UCSD-AML1 (cell line): ENCODE measurements around the gene ZNF236.

ENCODE experiments used
- DNase-seq: peaks from one replicate; lab custom pipeline; 2025; ENCODE audit not compliant: unreplicated experiment; lab: John Stamatoyannopoulos, UW

Gene ZNF236

DNA sequence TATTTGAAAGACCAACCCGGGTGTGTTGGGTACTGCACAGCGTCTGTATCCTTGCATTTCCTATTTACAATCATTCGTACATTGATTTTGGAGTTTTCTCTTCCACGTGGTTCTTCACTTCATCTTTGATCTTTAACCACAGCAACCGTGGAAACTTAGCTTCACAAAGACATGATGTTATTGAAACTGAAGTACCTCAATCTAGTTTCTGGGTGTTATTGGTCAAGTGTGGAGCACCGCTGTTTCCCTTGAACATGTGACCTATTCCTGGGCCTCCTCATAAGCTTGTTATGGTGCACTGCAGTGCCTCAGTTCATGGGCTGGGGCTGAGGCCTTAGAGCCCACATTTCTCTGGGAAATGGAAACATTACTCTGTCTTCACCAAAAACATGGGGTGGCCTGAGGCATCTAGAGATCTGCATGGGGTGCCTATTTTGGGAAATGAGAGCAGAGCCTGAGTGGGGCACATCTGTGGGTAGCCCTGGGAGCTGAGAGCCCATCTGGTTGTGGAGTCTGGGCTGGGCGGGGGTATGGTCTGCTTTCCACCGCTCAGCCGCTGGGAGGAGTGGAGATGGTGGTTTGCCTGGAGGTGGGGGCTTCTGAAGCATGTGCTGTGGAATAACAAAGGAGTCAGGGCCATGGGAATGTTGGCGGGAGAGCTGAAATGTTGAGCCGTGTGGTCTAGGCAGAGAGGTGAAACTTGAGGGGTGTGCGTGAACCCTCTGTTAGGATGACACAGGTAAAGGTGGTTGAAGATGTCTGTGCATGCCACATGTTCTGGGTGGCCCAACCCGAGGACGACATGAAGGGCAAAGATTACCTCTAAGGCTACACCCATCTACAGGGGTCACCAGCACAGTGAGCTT lies 37.4 kb downstream of the ZNF236 start:
- DNase-seq: no peak

DNA sequence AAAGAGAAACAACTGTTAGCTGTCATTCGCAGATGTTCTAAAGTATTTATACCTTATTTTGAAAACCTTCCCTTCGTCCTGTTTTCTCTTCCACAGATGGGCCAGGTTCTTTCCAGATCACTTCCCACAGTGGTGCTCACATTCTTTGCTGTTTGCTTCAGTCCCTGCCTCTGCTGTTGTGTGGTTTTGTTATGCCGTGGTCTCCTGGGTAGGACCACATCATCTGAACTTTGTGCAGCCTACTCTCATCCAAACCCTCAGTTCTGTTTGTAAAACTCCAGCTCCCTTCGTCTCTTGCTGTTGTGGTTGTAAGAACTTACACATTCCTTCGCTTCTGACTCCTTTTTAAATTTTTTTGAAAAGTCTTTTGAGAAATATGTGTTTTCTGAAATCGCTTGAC lies 38.1 kb downstream of the ZNF236 start:
- DNase-seq: no peak

DNA sequence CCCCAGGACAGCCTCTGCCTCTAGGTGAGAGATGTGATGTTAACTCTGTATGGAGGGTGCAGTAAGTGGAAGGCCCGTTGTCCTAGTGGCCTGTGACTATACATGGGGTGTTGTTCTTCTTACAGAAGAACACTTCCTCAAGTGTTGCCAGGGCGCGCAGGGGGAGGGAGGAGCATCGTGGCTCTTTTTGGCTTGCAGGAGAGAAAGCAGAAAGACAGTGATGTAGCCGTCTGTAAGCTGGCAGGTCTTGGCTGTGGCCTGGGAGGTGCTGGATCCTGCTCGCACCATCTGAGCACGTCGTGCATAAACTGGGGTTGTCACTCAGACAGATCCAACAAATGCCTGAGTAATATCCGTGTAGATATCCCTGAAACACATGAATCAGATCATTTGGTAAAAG lies 44.3 kb downstream of the ZNF236 start:
- no peak for DNase-seq

DNA sequence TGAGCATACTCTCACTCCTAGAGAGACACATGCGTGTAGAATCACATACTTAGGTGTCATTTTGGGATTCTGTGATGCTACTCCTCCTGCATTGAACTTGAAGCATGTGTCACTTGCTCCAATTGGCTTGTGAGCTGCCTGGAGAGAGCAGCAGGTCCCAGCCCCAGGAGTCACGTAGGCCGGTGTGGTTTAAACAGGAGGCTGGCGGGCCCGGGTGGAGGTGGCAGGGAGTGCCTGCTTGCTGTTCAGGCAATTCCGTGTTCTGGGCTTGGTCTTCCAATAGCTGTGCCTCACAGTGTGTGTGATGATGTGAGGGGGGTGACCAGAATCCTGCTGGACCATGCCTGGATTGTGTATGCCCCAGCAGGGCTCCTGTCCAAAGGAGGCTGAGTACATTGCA lies 51.0 kb downstream of the ZNF236 start:
- DNase-seq: no peak

DNA sequence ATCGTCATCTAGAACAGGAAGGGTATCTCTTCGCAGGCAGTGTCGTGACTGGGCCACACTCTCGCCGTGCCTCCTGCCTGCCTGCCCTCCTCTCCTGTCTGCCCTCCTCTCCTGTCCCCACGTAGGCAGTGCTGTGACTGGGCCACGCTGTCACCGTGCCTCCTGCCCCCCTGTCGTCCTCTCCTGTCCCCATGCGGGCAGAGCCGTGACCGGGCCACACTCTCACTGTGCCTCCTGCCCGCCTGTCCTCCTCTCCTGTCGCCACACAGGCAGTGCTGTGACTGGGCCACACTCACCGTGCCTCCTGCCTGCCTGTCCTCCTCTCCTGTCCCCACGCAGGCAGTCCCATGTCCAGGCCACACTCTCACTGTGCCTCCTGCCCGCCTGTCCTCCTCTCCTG lies 51.4 kb downstream of the ZNF236 start:
- no peak for DNase-seq

DNA sequence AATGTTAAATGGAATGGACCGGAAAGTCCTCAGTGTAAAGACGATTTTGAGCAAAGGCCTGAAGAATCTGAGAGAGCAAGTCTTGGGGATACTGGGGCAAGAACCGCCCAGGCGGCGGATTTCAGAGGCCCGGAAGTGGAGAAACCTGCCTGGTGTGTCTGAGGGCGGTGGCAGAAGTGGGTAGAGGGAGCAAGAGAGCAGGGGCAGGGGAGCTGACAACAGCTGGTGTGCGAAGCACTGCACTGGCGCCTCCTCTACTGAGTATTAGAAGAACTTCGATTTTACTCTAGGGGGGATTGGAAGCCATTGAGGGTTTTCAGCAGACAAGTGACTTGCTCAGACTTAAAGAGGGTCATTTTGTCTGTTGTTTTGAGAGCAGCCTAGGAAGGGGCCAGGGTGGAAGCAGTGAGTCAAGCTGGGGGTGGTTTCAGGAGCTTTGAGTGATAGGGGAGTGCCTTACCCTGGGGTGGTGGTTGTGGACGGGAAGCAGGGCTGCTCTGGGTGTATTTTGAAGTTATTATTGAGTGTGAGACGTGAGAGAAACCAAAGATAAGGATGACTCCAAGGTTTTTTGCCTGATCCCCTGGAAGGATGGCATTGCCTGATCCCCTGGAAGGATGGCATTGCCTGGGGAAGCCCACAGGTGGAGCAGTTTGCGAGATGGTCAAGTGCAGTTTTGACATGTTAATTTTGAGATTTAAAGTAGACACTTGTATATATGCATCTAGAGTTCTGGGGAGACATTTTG lies 52.5 kb downstream of the ZNF236 start:
- DNase-seq: no peak

DNA sequence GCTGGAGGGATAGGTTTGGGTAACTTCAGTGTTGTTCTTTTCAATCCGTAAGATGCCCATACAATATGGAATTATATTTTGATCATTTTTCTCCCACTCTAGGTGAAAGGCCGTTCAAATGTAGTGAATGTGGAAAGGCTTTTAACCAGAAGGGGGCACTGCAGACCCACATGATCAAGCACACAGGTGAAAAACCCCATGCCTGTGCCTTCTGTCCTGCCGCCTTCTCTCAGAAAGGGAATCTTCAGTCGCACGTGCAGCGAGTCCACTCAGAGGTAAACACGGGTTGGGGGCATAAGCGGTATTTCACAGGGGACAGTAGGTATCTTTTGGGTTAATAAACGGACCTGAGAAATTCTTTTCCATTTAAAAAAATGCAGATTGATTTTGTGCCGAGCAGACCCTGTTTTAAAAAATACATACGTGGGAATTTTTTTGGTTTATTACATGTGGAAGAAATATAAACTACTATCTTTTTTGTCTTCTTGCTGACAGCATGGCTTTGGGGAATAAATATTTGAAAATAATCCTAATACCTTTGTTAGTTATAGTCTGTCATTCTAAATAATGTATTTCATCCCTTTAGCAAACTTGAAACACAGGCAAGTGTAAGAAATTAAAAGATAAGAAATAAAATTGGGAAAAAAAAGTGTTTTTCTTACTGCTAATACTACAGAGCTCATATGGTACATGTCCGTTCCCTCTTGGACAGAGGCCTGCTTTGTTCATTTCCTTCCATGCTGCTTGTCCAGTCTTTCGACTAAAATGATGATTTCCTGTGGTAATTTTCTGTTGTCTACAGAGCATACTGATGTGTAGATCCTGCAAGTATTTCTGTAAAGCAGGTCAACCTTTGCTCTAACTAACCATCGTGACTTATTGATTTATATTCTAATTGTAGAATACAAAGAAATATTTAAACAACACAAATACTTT lies 53.3 kb downstream of the ZNF236 start:
- no peak for DNase-seq

DNA sequence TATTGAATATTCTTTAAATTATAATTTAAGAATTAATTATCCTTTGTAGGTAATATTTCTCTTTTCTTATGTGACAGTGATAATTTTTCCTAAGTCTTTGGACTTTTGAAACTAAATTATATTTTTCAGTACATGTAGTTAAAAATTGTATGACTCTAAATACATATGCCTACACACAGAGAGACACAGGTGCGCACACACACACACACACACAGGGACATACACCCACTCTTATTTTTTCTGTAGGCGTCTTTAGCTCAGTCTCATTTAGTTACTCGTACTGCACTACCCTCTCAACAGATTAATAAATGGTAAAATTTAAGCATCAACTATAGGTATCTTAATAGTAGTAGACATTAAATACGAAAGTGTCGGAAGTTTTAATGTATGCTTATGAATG lies 56.1 kb downstream of the ZNF236 start:
- DNase-seq: no peak

DNA sequence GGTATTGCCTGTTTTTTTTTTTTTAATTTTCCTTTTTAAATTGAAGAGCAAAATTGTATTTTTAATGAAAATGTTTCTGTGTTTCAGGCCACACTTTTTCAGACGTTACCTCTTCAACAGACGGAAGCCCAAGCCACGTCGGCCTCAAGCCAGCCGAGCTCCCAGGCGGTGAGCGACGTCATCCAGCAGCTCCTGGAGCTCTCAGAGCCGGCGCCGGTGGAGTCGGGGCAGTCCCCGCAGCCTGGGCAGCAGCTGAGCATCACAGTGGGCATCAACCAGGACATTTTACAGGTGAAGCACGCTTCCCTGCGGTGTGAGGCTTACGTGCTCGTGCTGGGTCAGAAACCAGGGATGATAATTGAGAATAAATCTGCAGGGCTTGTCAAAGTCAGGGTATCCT lies 57.7 kb downstream of the ZNF236 start:
- no peak for DNase-seq

DNA sequence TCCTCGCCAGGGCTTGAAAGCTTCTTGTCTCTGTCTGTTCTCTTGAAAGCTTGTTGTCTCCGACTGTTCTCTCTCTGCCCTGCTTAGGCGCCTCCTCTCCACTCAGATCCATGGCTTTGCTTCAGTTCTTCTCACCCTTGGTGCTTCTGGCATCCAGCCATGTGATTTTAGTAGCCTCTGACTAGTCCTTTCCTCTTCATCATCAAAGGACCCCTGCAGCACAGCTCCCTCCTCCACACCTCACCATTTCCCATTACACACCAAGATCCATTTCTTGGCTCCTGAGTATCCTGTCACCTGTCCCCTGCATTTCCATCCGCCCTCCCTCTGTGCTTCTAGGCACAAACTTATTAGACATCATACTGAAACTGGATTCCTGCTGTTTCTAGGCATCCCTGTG lies 59.4 kb downstream of the ZNF236 start:
- DNase-seq: no peak

DNA sequence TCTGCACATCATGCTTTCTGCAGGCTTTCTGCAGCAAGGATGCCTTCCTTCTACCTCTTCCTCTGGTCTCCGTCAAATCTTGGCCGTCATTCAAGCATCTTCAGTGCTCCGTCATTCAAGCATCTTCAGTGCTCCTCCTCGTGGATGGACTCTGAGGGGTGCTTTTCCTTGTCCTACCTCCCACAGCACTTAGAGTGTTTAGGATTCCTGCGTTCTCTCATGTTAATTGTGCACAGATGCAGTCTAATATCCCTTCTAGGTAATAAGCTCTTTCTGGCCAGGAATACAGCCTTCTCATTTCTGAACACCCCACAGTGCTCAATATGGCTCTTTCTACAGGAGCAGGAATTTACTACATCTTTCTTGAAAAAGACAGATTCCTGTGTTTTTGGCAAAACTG lies 59.8 kb downstream of the ZNF236 start:
- DNase-seq: no peak

DNA sequence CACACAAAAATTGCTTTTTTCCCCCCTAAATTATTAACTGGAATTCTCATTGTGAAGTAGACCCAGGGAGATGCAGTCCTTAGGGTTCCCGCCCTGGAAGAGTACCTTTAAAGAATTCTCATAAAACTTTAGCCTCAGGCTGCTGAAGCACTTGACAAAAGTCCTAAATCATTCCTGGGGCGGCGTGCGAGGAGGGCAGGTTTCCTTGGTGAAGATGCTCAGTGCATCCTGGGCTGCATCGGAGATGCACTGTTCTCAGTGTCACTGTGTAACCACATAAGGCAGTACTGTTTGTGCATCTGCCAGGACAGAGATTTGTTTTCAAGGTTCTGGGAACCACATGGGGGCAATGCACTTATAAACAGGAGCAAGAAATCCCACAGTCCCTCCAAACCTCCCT lies 62.6 kb downstream of the ZNF236 start:
- no peak for DNase-seq

DNA sequence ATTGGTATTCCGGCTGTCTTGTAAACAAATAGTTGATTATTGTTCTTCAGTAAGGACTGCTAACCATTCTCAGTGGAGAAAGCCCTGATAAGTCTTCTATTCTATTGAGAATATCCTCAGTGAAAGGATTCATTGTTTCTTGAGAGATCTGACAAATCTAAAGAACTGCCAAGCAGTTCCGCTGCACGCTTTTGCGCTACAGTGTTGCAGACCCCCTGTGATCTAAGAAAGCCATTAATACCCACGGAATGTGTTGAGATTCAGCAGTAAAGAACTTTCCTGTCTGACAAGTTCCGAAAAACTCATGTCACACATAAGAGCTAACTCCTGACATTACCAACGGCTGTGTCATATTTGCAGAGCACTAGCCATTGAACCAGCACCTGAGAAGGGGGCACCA lies 63.8 kb downstream of the ZNF236 start:
- DNase-seq: no peak

DNA sequence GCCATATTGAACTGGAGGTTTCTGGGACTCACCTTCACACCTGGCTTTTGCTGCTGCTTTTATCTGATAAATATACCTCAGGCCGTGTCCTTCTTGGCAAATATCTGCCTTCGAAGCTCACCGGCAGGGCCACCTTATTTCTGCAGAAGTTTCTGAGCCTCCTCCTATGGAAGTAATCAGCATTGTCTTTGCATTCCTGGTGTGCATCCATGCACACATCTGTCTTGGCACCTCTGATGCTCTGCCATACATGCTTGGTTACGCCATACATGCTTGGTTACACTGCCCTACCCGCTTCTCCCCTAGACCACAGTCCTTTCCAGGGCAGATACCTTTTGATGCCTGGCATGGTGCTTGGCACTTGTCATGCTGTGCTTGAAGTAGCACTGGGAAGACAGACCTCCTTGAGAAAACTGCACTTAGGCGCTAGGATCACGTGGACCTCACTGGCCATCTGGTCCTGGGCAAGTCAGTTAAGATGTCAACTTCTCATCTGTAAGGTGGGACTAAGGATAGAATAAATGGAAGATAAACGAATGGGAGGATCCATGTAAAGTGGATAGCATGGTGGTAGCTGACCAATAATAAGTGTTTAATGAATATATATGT lies 66.8 kb downstream of the ZNF236 start:
- DNase-seq: no peak

DNA sequence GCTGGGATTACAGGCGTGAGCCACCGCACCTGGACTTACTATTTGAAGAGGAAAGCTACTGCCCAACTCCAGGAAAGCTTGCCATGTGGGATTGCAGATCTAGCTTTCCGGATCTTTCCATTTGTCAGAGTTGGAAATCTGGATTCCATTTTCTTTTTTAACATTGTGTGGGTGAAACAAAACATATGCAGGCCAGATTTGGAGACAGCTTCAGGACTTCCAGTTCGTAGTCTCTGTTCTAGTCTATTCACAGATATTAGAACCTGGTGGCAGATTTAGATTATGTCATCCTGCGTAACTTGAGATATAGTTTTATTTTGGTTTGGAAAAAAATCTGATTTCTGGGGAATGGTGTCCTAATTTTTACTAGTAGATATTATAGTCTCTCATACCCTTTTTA lies 70.5 kb downstream of the ZNF236 start:
- DNase-seq: no peak

DNA sequence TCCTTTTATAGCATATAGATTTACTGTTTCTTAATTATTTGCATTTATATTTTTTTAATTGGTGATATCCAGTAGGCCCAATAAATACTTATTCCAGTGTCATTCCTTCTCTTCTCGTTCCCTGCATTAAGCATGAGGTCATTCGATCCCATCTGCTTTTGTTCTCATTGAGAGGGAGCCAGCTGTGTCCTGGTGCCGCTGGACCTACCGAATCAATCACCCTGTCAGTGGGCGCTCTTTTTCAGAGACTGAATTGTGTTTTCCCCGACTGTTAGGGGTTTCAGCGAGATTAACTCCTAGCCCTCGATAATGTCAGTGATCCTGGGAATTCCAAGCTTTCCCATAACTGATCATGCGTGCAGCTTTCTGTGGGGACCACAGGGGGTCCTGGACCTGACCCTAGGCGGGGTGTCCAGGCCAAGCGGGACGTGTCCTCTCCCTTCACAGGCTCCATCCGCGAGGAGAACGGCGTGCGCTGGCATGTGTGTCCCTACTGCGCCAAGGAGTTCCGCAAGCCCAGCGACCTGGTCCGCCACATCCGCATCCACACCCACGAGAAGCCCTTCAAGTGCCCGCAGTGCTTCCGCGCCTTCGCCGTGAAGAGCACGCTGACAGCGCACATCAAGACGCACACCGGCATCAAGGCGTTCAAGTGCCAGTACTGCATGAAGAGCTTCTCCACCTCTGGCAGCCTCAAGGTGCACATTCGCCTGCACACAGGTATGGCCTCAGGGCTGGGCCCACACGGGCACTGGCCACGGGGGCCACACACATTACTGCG lies 72.4 kb downstream of the ZNF236 start:
- no peak for DNase-seq

DNA sequence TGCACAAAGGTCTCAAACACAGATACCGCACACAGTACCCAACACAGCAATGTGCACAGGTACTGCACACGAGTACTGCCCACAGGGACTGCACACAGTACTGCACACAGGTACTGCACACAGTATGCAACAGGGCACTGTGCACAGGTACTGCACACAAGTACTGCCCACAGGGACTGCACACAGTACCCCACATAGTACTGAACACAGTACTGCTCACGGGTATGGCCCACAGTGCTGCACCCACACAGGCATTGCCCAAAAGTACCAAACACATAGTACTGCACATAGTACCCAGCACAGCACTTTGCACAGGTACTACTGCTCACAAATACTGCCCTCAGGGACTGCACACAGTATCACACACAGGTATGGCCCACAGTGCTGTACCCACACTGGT lies 73.1 kb downstream of the ZNF236 start:
- DNase-seq: no peak

DNA sequence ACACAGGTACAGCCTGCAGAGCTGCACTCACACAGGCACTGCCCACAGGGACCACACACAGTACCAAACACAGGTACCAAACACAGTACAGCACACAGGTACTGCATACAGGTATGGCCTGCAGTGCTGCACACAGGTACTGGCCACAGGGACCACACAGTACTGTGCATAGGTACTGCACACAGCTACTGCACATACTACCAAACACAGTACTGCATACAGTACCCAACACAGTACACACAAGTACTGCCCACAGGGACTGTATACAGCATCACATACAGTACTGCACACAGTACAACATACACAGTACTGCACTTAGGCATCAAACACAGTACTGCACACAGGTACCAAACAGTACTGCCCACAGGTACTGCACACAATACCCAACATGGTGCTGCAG lies 74.3 kb downstream of the ZNF236 start:
- no peak for DNase-seq

DNA sequence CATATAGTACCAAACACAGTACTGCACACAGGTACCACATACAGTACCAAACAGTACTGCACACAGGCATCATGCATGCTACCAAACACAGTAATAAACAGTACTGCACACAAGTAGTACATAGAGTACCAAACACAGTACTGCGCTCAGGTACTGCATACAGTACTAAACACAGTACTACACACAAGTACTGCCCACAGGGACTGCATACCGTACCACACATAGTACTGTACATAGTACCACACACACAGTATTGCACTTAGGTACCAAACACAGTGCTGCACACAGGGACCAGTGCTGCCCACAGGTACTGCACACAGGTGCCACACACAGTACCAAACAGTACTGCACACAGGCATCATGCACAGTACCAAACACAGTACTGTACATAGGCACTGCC lies 74.9 kb downstream of the ZNF236 start:
- no peak for DNase-seq

DNA sequence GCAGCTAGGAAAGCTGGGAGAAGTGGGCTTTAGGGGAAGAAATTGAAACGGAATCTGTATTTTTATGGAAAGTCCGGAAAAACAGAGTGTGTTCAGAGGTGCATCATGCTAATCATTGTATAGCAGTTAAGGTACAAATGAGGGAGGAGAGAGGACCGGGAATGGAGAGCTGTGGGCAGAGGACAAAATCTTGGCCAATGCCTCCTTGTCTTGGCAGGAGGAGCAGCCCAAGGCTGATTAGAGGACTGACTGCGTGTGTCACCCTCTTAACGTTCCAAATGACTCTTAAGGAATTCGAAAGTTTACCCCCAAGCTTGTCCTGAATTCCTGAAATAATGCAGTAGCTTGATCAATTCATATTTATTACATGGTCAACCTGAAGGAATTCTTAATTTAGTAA lies 81.0 kb downstream of the ZNF236 start:
- DNase-seq: no peak
